ENCODE measurements around the gene PDK2.

Gene PDK2

DNA sequence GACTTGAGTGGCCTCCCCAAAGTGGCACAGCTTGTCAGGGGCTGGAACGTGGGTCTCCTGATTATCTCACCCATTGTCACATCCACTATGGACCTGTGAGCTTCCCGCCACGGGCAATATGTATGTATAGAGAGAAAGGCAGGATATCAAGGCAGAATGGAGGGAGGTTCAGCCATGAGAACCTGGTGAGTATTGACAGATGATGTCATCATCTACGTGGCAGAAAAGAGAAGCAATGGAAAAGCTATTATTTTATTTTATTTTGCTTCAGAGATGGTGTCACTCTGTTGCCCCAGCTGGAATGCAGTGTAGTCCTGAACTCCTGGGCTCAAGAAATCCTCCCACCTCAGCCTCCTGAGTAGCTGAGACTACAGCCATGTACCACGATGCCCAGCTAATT, 13.4 kb upstream of the PDK2 start:
- no peak for DNase-seq (ENCODE audit: low read depth)
- no peak overlapping the region for H3K4me3 ChIP-seq (ENCODE audit: control insufficient read depth, low read depth, low read length)
- TF ChIP-seq, protein P1, sequence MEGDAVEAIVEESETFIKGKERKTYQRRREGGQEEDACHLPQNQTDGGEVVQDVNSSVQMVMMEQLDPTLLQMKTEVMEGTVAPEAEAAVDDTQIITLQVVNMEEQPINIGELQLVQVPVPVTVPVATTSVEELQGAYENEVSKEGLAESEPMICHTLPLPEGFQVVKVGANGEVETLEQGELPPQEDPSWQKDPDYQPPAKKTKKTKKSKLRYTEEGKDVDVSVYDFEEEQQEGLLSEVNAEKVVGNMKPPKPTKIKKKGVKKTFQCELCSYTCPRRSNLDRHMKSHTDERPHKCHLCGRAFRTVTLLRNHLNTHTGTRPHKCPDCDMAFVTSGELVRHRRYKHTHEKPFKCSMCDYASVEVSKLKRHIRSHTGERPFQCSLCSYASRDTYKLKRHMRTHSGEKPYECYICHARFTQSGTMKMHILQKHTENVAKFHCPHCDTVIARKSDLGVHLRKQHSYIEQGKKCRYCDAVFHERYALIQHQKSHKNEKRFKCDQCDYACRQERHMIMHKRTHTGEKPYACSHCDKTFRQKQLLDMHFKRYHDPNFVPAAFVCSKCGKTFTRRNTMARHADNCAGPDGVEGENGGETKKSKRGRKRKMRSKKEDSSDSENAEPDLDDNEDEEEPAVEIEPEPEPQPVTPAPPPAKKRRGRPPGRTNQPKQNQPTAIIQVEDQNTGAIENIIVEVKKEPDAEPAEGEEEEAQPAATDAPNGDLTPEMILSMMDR (IDR thresholded peaks at IDR 0.05; ENCODE audit: control insufficient read depth, insufficient read depth, low read depth, low read length, missing control alignments), result no peak

DNA sequence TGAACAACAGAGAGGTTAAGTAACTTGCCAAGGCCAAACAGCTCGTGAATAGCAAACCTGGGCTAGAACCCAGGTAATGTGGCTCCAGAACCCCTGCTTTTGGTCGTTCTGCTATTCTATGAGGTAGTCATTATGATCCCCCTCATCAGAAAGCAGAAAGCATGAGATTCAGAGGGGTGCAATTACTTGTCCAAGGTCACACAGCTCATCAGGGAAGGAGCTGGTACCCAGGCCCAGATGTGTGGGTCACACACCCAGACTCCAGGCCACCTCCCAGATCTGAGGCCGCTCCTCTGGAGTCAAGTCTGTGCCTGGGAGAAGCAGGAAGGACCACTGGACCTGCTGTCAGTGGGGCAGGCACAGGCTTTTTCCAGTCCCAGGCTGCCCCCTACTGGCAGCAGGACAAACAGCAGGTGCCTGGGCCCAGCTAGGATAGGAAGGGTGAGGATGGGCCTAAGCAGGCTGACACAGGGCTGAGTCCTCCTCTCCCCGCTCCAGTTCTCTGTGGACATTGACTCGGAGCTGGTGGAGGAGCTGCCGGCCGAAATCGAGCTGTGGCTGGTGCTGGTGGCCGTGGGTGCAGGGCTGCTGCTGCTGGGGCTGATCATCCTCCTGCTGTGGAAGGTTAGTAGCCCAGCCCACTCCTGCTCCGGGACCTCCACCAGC, 7.8 kb upstream of the PDK2 start:
- DNase-seq (ENCODE audit: low read depth), result no peak
- no peak overlapping the region for H3K4me3 ChIP-seq (ENCODE audit: control insufficient read depth, low read depth, low read length)
- TF ChIP-seq, protein P1 (IDR thresholded peaks at IDR 0.05; ENCODE audit: control insufficient read depth, insufficient read depth, low read depth, low read length, missing control alignments), result peak; percentile 96

DNA sequence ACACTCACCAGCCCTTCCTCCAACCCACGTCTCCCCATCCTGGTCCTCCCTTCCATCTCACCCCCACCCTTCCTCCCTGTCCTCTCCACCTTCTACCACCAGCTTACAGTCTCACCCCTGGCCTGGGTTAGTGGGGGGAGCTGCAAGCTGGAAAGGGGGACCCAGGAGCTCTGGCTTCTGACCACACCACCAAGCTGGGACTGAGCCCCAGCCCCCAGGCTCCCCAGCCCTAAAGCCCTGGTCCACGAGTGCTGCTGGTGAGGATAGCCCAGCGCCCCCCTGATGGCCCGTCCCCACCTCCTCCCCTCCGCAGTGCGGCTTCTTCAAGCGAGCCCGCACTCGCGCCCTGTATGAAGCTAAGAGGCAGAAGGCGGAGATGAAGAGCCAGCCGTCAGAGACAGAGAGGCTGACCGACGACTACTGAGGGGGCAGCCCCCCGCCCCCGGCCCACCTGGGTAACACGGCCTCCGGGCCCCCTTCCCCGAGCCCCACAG, 7.2 kb upstream of the PDK2 start:
- DNase-seq (ENCODE audit: low read depth), result no peak
- H3K4me3 ChIP-seq (ENCODE audit: control insufficient read depth, low read depth, low read length), result no peak overlapping the region
- TF ChIP-seq, protein P1 (IDR thresholded peaks at IDR 0.05; ENCODE audit: control insufficient read depth, insufficient read depth, low read depth, low read length, missing control alignments), result no peak

DNA sequence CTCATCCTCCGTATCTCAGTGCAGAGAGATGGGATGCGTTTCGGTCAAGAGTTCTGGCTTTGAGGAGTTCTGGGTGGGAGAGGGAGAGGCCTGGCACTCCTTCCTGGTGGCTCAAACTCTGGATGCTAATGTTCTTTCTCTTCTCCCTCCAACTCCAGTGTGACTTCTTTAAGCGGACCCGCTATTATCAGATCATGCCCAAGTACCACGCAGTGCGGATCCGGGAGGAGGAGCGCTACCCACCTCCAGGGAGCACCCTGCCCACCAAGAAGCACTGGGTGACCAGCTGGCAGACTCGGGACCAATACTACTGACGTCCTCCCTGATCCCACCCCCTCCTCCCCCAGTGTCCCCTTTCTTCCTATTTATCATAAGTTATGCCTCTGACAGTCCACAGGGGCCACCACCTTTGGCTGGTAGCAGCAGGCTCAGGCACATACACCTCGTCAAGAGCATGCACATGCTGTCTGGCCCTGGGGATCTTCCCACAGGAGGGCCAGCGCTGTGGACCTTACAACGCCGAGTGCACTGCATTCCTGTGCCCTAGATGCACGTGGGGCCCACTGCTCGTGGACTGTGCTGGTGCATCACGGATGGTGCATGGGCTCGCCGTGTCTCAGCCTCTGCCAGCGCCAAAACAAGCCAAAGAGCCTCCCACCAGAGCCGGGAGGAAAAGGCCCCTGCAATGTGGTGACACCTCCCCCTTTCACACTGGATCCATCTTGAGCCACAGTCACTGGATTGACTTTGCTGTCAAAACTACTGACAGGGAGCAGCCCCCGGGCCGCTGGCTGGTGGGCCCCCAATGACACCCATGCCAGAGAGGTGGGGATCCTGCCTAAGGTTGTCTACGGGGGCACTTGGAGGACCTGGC, 6.0 kb upstream of the PDK2 start:
- TF ChIP-seq, protein P1 (IDR thresholded peaks at IDR 0.05; ENCODE audit: control insufficient read depth, insufficient read depth, low read depth, low read length, missing control alignments), result no peak
- DNase-seq (ENCODE audit: low read depth), result no peak
- H3K4me3 ChIP-seq (ENCODE audit: control insufficient read depth, low read depth, low read length), result no peak overlapping the region

DNA sequence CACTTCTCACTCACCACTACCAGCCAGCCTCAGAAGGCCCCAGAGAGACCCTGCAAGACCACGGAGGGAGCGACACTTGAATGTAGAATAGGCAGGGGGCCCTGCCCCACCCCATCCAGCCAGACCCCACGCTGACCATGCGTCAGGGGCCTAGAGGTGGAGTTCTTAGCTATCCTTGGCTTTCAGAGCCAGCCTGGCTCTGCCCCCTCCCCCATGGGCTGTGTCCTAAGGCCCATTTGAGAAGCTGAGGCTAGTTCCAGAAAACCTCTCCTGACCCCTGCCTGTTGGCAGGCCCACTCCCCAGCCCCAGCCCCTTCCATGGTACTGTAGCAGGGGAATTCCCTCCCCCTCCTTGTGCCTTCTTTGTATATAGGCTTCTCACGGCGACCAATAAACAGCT, 5.1 kb upstream of the PDK2 start:
- H3K4me3 ChIP-seq (ENCODE audit: control insufficient read depth, low read depth, low read length), result no peak overlapping the region
- DNase-seq (ENCODE audit: low read depth), result no peak
- TF ChIP-seq, protein P1 (IDR thresholded peaks at IDR 0.05; ENCODE audit: control insufficient read depth, insufficient read depth, low read depth, low read length, missing control alignments), result no peak

DNA sequence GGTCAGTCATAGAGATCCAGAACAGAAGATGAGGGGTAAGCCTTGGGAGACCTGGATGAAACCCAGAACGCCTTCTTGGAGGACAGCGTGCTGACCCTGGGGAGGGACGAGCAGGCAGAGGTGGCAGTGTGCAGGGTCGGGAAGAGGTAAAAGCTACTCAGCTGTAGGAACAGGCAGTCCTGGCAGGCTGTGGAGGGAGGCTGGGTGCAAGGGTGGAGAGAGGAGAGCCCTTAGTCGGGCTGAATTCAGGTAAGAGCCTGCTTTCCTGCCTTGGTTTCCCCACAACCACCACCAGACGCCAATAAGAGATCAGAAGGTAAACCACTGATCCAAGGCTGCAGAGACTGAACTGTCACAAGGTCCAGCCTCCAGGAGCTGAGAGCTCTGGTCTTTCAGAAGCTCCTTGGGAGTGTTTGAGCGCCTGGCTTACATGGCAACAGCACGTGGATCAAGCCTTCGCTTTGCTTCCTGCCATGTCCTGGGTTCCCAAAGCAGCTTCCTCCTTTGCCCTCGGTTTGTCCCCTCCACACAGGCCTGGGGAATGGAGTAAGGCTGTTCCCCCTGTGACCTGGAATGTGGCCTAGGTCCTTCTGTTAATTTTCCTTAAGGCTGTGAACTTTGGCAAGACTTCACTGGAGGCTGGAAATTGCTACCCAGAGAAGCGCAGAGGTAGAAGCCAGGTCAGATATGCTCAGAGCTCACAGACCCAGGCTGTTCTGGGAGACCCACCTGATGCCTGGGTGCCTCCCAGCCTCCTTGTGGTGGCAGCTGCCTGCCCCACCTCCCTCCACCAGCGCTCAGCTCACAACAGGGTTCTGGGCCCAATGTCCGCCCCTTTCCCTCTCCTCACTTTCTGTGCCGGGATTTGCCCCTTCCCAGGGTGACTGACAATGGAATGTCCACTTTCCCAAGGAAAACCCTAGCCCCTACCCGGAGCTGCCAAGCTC, 3.9 kb upstream of the PDK2 start:
- H3K4me3 ChIP-seq (ENCODE audit: control insufficient read depth, low read depth, low read length), result no peak overlapping the region
- TF ChIP-seq, protein P1 (IDR thresholded peaks at IDR 0.05; ENCODE audit: control insufficient read depth, insufficient read depth, low read depth, low read length, missing control alignments), result no peak
- no peak for DNase-seq (ENCODE audit: low read depth)

Data from AG09309 (cell line).